HEK293 (cell line): ENCODE measurements around the gene FAM171A2.

Source experiments
- CTCF ChIA-PET: fragments of 350-600 bp; formaldehyde crosslinking; extraction: SDS; loops from one replicate; lab custom pipeline; 2021; ENCODE audit warnings: antibody characterized with exemption; lab: Yijun Ruan, JAX
- POLR2A ChIA-PET: fragments of 300-600 bp; formaldehyde crosslinking; extraction: SDS; loops from one replicate; lab custom pipeline; 2020; ENCODE audit warnings: antibody characterized with exemption, inconsistent platforms; lab: Yijun Ruan, JAX
- H3K27ac ChIP-seq: fragments of 200-500 bp; sonication (Bioruptor generic); 2 replicates; pipeline ENCODE4 v1.5.1; 2014; ENCODE audit warnings: low read depth, low read length, control low read depth, inconsistent platforms; ENCODE audit errors: extremely low read depth
- H3K36me3 ChIP-seq, 2 experiments: fragments of 200-500 bp in 1 of 2; sonication (Bioruptor generic) in 1 of 2; 1 replicate in 1 of 2; 2 replicates in 1 of 2; pipeline ENCODE4 v1.5.1; 2014 to 2017; ENCODE audit warnings: inconsistent platforms in 2 of 2, low read length in 2 of 2; ENCODE audit not compliant: control insufficient read depth in 2 of 2, insufficient read depth in 1 of 2
- H3K4me1 ChIP-seq: fragments of 200-500 bp; sonication (Bioruptor generic); 2 replicates; pipeline ENCODE4 v1.5.1; 2014; ENCODE audit warnings: mild to moderate bottlenecking, low read length, inconsistent platforms; ENCODE audit not compliant: control insufficient read depth, insufficient read depth
- H3K4me3 ChIP-seq: 2 replicates; pipeline ENCODE4 v1.5.1; 2011; ENCODE audit warnings: low read depth, mild to moderate bottlenecking, control low read depth, low read length, moderate library complexity
- H3K9me3 ChIP-seq: fragments of 200-500 bp; sonication (Bioruptor generic); 2 replicates; pipeline ENCODE4 v1.5.1; 2014; ENCODE audit warnings: low read depth, low read length, inconsistent platforms; ENCODE audit not compliant: control insufficient read depth, insufficient read depth
- GFI1B ChIP-seq: fragments of 450-650 bp; formaldehyde crosslinking; IDR thresholded peaks from 2 replicates; pipeline ENCODE4 v1.5.1; 2016; ENCODE audit warnings: missing biosample characterization, missing genetic modification characterization
- GLIS1 ChIP-seq: fragments of 450-650 bp; formaldehyde crosslinking; IDR thresholded peaks from 2 replicates; pipeline ENCODE4 v1.5.1; 2016; ENCODE audit warnings: missing biosample characterization, missing genetic modification characterization
- GLIS2 ChIP-seq: fragments of 450-650 bp; formaldehyde crosslinking; IDR thresholded peaks from 2 replicates; pipeline ENCODE4 v1.5.1; 2016; ENCODE audit warnings: missing biosample characterization, missing genetic modification characterization
- KLF8 ChIP-seq: fragments of 450-650 bp; formaldehyde crosslinking; IDR thresholded peaks from 2 replicates; pipeline ENCODE4 v1.5.1; 2016; ENCODE audit warnings: missing biosample characterization, missing genetic modification characterization
- SP2 ChIP-seq: fragments of 450-650 bp; formaldehyde crosslinking; IDR thresholded peaks from 2 replicates; pipeline ENCODE4 v1.5.1; 2016; ENCODE audit warnings: missing biosample characterization, missing genetic modification characterization
- SP7 ChIP-seq: fragments of 450-650 bp; formaldehyde crosslinking; IDR thresholded peaks from 2 replicates; pipeline ENCODE4 v1.5.1; 2016; ENCODE audit warnings: missing biosample characterization, missing genetic modification characterization
- ZNF184 ChIP-seq: fragments of 450-650 bp; IDR thresholded peaks from 2 replicates; pipeline ENCODE4 v1.5.1; 2018; ENCODE audit warnings: missing biosample characterization, mild to moderate bottlenecking, missing genetic modification characterization
- ZNF394 ChIP-seq: fragments of 450-650 bp; formaldehyde crosslinking; IDR thresholded peaks from 2 replicates; pipeline ENCODE4 v1.5.1; 2016; ENCODE audit warnings: missing biosample characterization, missing genetic modification characterization, mild to moderate bottlenecking, moderate library complexity, borderline replicate concordance
- ZNF48 ChIP-seq: fragments of 450-650 bp; formaldehyde crosslinking; IDR thresholded peaks from 2 replicates; pipeline ENCODE4 v1.5.1; 2016; ENCODE audit warnings: missing biosample characterization, missing genetic modification characterization
- ZNF544 ChIP-seq: fragments of 450-650 bp; formaldehyde crosslinking; IDR thresholded peaks from 2 replicates; pipeline ENCODE4 v1.5.0; 2017; ENCODE audit warnings: missing biosample characterization, missing genetic modification characterization
- ZNF600 ChIP-seq: fragments of 450-650 bp; formaldehyde crosslinking; IDR thresholded peaks from 2 replicates; pipeline ENCODE4 v1.5.1; 2016; ENCODE audit warnings: missing biosample characterization, missing genetic modification characterization
- TF ChIP-seq, protein P1 (sequence below): fragments of 450-650 bp; formaldehyde crosslinking; IDR thresholded peaks from 2 replicates; pipeline ENCODE4 v1.5.1; 2016; ENCODE audit warnings: missing biosample characterization, missing genetic modification characterization
- TF ChIP-seq, protein P2 (sequence below): fragments of 450-650 bp; formaldehyde crosslinking; IDR thresholded peaks from 2 replicates; pipeline ENCODE4 v1.5.1; 2016; ENCODE audit warnings: missing biosample characterization, missing genetic modification characterization
- TF ChIP-seq, protein P3 (sequence below): fragments of 450-650 bp; formaldehyde crosslinking; IDR thresholded peaks from 2 replicates; pipeline ENCODE4 v1.5.0; 2017; ENCODE audit warnings: missing biosample characterization, missing genetic modification characterization, borderline replicate concordance
- TF ChIP-seq, protein P4 (sequence below): fragments of 450-650 bp; formaldehyde crosslinking; IDR thresholded peaks from 2 replicates; pipeline ENCODE4 v1.5.1; 2016; ENCODE audit warnings: missing biosample characterization, missing genetic modification characterization
- TF ChIP-seq, protein P5 (sequence below): fragments of 450-650 bp; formaldehyde crosslinking; IDR thresholded peaks from 2 replicates; pipeline ENCODE4 v1.5.1; 2017; ENCODE audit warnings: missing biosample characterization, mild to moderate bottlenecking, missing genetic modification characterization, moderate library complexity

FAM171A2 gene

GRCh38 chr17:44310188-44310587, 53.5 kb downstream of the FAM171A2 start (continued):
- TF ChIP-seq ZNF48 (tag by site-specific recombination) (no peak), ZNF184 (no peak), SP7 (tag by site-specific recombination) (no peak), ZNF394 (no peak)
- TF ChIP-seq, protein P1, sequence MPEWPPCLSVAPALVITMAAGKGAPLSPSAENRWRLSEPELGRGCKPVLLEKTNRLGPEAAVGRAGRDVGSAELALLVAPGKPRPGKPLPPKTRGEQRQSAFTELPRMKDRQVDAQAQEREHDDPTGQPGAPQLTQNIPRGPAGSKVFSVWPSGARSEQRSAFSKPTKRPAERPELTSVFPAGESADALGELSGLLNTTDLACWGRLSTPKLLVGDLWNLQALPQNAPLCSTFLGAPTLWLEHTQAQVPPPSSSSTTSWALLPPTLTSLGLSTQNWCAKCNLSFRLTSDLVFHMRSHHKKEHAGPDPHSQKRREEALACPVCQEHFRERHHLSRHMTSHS (tag by site-specific recombination) = no peak
- TF ChIP-seq, protein P2, sequence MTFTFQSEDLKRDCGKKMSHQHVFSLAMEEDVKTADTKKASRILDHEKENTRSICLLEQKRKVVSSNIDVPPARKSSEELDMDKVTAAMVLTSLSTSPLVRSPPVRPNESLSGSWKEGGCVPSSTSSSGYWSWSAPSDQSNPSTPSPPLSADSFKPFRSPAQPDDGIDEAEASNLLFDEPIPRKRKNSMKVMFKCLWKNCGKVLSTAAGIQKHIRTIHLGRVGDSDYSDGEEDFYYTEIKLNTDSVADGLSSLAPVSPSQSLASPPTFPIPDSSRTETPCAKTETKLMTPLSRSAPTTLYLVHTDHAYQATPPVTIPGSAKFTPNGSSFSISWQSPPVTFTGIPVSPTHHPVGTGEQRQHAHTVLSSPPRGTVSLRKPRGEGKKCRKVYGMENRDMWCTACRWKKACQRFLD (tag by site-specific recombination) = no peak
- TF ChIP-seq, protein P3, sequence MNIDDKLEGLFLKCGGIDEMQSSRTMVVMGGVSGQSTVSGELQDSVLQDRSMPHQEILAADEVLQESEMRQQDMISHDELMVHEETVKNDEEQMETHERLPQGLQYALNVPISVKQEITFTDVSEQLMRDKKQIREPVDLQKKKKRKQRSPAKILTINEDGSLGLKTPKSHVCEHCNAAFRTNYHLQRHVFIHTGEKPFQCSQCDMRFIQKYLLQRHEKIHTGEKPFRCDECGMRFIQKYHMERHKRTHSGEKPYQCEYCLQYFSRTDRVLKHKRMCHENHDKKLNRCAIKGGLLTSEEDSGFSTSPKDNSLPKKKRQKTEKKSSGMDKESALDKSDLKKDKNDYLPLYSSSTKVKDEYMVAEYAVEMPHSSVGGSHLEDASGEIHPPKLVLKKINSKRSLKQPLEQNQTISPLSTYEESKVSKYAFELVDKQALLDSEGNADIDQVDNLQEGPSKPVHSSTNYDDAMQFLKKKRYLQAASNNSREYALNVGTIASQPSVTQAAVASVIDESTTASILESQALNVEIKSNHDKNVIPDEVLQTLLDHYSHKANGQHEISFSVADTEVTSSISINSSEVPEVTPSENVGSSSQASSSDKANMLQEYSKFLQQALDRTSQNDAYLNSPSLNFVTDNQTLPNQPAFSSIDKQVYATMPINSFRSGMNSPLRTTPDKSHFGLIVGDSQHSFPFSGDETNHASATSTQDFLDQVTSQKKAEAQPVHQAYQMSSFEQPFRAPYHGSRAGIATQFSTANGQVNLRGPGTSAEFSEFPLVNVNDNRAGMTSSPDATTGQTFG (tag by site-specific recombination) = no peak

DNA sequence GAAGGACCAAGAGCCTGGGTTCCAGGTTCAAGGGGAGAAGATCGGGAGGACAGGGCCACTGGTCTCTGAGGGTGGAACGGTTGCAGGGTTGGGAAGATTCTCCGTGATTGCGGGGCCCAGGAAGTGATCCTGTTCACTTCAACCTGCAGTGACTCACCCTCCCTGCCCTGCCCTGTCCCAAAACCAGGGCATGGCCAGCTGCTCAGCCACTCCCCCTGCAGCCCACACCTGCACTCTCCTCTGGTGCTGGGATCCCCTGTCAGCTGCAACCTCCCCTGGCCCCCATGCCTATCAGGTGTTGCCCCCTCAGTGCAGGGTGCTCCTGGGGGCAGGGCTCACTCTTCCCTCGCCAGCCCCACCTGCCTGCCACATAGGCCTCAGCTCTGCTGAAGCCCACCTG, 54.2 kb downstream of the FAM171A2 start:
- H3K27ac ChIP-seq = no peak overlapping the region
- no peaks in the 10 kb centered on the region for H3K9me3 ChIP-seq
- no peaks in the 10 kb centered on the region for H3K36me3 ChIP-seq
- CTCF ChIA-PET = interaction anchor here (0.9 kb wide), 1 partner anchor 108 kb away, joined by 4 read pairs; no protein-coding TSS in a partner anchor
- TF ChIP-seq SP2 (tag by site-specific recombination) (0 out of 2 replicates have a peak, but pooled peaks have one; percentile 3), GLIS1 (tag by site-specific recombination) (peak; percentile 24; the same call in 1 of the 2 replicates), ZNF544 (tag by site-specific recombination) (no peak), ZNF600 (tag by site-specific recombination) (0 out of 2 replicates have a peak, but pooled peaks have one; percentile 36), KLF8 (no peak), GFI1B (tag by site-specific recombination) (no peak), ZNF184 (no peak), GLIS2 (tag by site-specific recombination) (peak; percentile 28)
- TF ChIP-seq, protein P4, sequence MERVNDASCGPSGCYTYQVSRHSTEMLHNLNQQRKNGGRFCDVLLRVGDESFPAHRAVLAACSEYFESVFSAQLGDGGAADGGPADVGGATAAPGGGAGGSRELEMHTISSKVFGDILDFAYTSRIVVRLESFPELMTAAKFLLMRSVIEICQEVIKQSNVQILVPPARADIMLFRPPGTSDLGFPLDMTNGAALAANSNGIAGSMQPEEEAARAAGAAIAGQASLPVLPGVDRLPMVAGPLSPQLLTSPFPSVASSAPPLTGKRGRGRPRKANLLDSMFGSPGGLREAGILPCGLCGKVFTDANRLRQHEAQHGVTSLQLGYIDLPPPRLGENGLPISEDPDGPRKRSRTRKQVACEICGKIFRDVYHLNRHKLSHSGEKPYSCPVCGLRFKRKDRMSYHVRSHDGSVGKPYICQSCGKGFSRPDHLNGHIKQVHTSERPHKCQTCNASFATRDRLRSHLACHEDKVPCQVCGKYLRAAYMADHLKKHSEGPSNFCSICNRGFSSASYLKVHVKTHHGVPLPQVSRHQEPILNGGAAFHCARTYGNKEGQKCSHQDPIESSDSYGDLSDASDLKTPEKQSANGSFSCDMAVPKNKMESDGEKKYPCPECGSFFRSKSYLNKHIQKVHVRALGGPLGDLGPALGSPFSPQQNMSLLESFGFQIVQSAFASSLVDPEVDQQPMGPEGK (tag by site-specific recombination) = peak; percentile 32; the same call in 1 of the 2 replicates
- TF ChIP-seq, protein P5, sequence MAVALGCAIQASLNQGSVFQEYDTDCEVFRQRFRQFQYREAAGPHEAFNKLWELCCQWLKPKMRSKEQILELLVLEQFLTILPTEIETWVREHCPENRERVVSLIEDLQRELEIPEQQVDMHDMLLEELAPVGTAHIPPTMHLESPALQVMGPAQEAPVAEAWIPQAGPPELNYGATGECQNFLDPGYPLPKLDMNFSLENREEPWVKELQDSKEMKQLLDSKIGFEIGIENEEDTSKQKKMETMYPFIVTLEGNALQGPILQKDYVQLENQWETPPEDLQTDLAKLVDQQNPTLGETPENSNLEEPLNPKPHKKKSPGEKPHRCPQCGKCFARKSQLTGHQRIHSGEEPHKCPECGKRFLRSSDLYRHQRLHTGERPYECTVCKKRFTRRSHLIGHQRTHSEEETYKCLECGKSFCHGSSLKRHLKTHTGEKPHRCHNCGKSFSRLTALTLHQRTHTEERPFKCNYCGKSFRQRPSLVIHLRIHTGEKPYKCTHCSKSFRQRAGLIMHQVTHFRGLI = peak; percentile 83
- TF ChIP-seq, all 188 proteins: peak for 6
- POLR2A ChIA-PET = interaction anchor here (0.5 to 0.9 kb wide), 2 partner anchors 21 to 110 kb away, joined by 5 to 9 read pairs; partner anchors contain the start of gene ATXN7L3
- no peak overlapping the region for H3K4me3 ChIP-seq
- H3K4me1 ChIP-seq = peaks cover 3% of the 10 kb centered on the region; the same call in 1 of the 2 replicates
